Neural cell (in vitro differentiated cells): Measurements from ENCODE around the gene ALOX12B. TPM values are rescaled to one million over a fixed set of nuclear protein-coding genes. Genes with fewer than 3 reads are reported as not detected.
A peak's percentile ranks its signal among the peaks of the same experiment; 100 is the strongest.

Experiments used
- H2AFZ ChIP-seq: fragments of 200-600, 300-800 bp; sonication (generic), shearing (Covaris generic); 2 replicates; pipeline ENCODE4 v1.6.0; 2014; ENCODE audit warnings: low read depth, mild to moderate bottlenecking, antibody characterized with exemption, low read length, moderate library complexity
- H3F3A ChIP-seq: fragments of 200-600 bp; shearing (Covaris generic); 2 replicates; pipeline ENCODE4 v1.6.1; 2016; ENCODE audit warnings: mild to moderate bottlenecking, moderate library complexity, mixed read lengths, antibody characterized with exemption, low read length; ENCODE audit not compliant: insufficient read depth, poor library complexity, severe bottlenecking
- H3K27ac ChIP-seq: fragments of 200-600, 300-800 bp; sonication (generic), shearing (Covaris generic); 2 replicates; pipeline ENCODE4 v1.5.1; 2014; ENCODE audit warnings: mild to moderate bottlenecking, low read length, moderate library complexity
- H3K27me3 ChIP-seq: fragments of 300-800, 200-600 bp; sonication (generic), shearing (Covaris generic); 2 replicates; pipeline ENCODE4 v1.6.0; 2014; ENCODE audit warnings: mild to moderate bottlenecking, low read depth, low read length, moderate library complexity; ENCODE audit not compliant: insufficient read depth
- H3K36me3 ChIP-seq: fragments of 300-800, 200-600 bp; sonication (generic), shearing (Covaris generic); 2 replicates; pipeline ENCODE4 v1.5.1; 2014; ENCODE audit warnings: mild to moderate bottlenecking, antibody characterized with exemption, low read length, moderate library complexity; ENCODE audit not compliant: insufficient read depth
- H3K4me2 ChIP-seq: fragments of 300-800, 200-600 bp; sonication (generic), shearing (Covaris generic); 2 replicates; pipeline ENCODE4 v1.6.0; 2014; ENCODE audit warnings: mild to moderate bottlenecking, low read length
- H3K4me3 ChIP-seq: fragments of 300-800, 200-600 bp; sonication (generic), shearing (Covaris generic); 2 replicates; pipeline ENCODE4 v1.5.1; 2014; ENCODE audit warnings: mild to moderate bottlenecking, low read length, moderate library complexity
- H3K79me2 ChIP-seq: fragments of 200-600 bp; shearing (Covaris generic); replicated peaks from 2 replicates; pipeline ENCODE4 v1.6.0; 2014; ENCODE audit warnings: mild to moderate bottlenecking, low read length, moderate library complexity; ENCODE audit not compliant: insufficient read depth
- H3K9ac ChIP-seq: fragments of 300-800, 200-600 bp; sonication (generic), shearing (Covaris generic); 2 replicates; pipeline ENCODE4 v1.6.1; 2016; ENCODE audit warnings: mild to moderate bottlenecking, low read length, mixed read lengths
- H3K9me2 ChIP-seq: fragments of 200-600 bp; shearing (Covaris generic); 2 replicates; pipeline ENCODE4 v1.6.1; 2016; ENCODE audit warnings: mild to moderate bottlenecking, low read length, mixed read lengths; ENCODE audit not compliant: insufficient read depth
- H3K9me3 ChIP-seq: fragments of 200-600, 300-800 bp; sonication (generic), shearing (Covaris generic); 2 replicates; pipeline ENCODE4 v1.6.1; 2016; ENCODE audit warnings: mild to moderate bottlenecking, mixed run types, low read length, moderate library complexity, mixed read lengths
- H4K20me1 ChIP-seq: fragments of 200-600 bp; shearing (Covaris generic); 2 replicates; pipeline ENCODE4 v1.6.1; 2016; ENCODE audit warnings: mild to moderate bottlenecking, mixed run types; ENCODE audit not compliant: insufficient read depth
- CTCF ChIP-seq: fragments of 450-650 bp; IDR thresholded peaks from 2 replicates; pipeline ENCODE4 v1.5.1; 2014; ENCODE audit warnings: antibody characterized with exemption, mild to moderate bottlenecking, moderate library complexity; ENCODE audit not compliant: poor library complexity, severe bottlenecking
- EP300 ChIP-seq: fragments of 450-650 bp; conservative IDR thresholded peaks from 2 replicates; pipeline ENCODE4 v1.6.1; 2014; ENCODE audit warnings: antibody characterized with exemption, mild to moderate bottlenecking, moderate library complexity; ENCODE audit not compliant: poor library complexity, severe bottlenecking
- EZH2 ChIP-seq: fragments of 200-600, 300-800 bp; shearing (Covaris generic), sonication (generic); IDR thresholded peaks from 2 replicates; pipeline ENCODE4 v1.6.1; 2014; ENCODE audit warnings: antibody characterized with exemption, low read length, borderline replicate concordance, mild to moderate bottlenecking; ENCODE audit not compliant: insufficient read depth, poor library complexity, severe bottlenecking
- MXI1 ChIP-seq: fragments of 450-650 bp; conservative IDR thresholded peaks from 2 replicates; pipeline ENCODE4 v1.6.1; 2014; ENCODE audit warnings: antibody characterized with exemption, mild to moderate bottlenecking; ENCODE audit not compliant: poor library complexity, severe bottlenecking
- POLR2AphosphoS5 ChIP-seq: IDR thresholded peaks from 2 replicates; pipeline ENCODE4 v1.6.1; 2012
- RAD21 ChIP-seq: fragments of 450-650 bp; conservative IDR thresholded peaks from 2 replicates; pipeline ENCODE4 v1.6.1; 2014; ENCODE audit warnings: antibody characterized with exemption, mild to moderate bottlenecking, moderate library complexity
- REST ChIP-seq: IDR thresholded peaks from 2 replicates; pipeline ENCODE4 v1.6.1; 2012; ENCODE audit warnings: borderline replicate concordance
- SMC3 ChIP-seq: fragments of 450-650 bp; conservative IDR thresholded peaks from 2 replicates; pipeline ENCODE4 v1.6.1; 2014; ENCODE audit warnings: antibody characterized with exemption, mild to moderate bottlenecking, moderate library complexity; ENCODE audit not compliant: poor library complexity
- TAF1 ChIP-seq: IDR thresholded peaks from 2 replicates; pipeline ENCODE4 v1.6.1; 2012; ENCODE audit warnings: low read depth
- polyA plus RNA-seq: library from polyadenylated mRNA; depleted of rRNA; stranded (reverse); fragments of >200 nt; gene quantifications from 2 replicates; pipeline ENCODE4 v1.2.3, GENCODE V29; 2014

ALOX12B gene
- polyA plus RNA-seq, 1 donor from 2014 or later: 0.31 TPM

- Histone ChIP-seq H3K27me3 (peaks cover 66% of the 10 kb centered on the region), H3K4me2 (no peak overlapping the region), H3K9me3 (no peaks in the 10 kb centered on the region), H4K20me1 (no peaks in the 10 kb centered on the region), H3F3A (no peaks in the 10 kb centered on the region), H3K4me3 (no peak overlapping the region), H3K79me2 (no peaks in the 10 kb centered on the region), H2AFZ (no peak overlapping the region), H3K36me3 (no peaks in the 10 kb centered on the region), H3K9ac (no peak overlapping the region), H3K9me2 (no peaks in the 10 kb centered on the region), H3K27ac (no peak overlapping the region)
- no peak for TF ChIP-seq CTCF
- no peak for TF ChIP-seq POLR2AphosphoS5
- no peak for TF ChIP-seq EP300
- no peak for TF ChIP-seq RAD21
- TF ChIP-seq MXI1: no peak
- TF ChIP-seq TAF1: no peak
- TF ChIP-seq REST: no peak
- no peak for TF ChIP-seq SMC3
- TF ChIP-seq EZH2: no peak
Observed at GRCh38 chr17:8063761-8064534, 23.6 kb downstream of the ALOX12B start.

GRCh38 chr17:8062807-8063483 is 24.6 kb downstream of the ALOX12B start:
- Histone ChIP-seq H2AFZ (no peak overlapping the region), H3K27me3 (peaks cover 70% of the 10 kb centered on the region)

More at GRCh38 chr17:8062807-8063483, 24.6 kb downstream of the ALOX12B start:
- Histone ChIP-seq H3K36me3 (no peaks in the 10 kb centered on the region), H3K27ac (no peak overlapping the region), H3F3A (no peaks in the 10 kb centered on the region), H3K9ac (no peak overlapping the region), H3K9me2 (no peaks in the 10 kb centered on the region), H3K9me3 (no peaks in the 10 kb centered on the region), H4K20me1 (no peaks in the 10 kb centered on the region), H3K4me2 (no peak overlapping the region), H3K79me2 (no peaks in the 10 kb centered on the region), H3K4me3 (peak overlapping the region; percentile 29)
- TF ChIP-seq TAF1 (no peak), POLR2AphosphoS5 (no peak), EZH2 (no peak), SMC3 (no peak), EP300 (no peak), RAD21 (no peak), CTCF (no peak), MXI1 (no peak), REST (no peak)
